NCI-H748 (cell line): ENCODE data around the gene ASAP2.
A peak's percentile ranks its signal among the peaks of the same experiment; 100 is the strongest.

Experiments
- DNase-seq: peaks from one replicate; lab custom pipeline; 2025; ENCODE audit not compliant: unreplicated experiment; lab: John Stamatoyannopoulos, UW

The ASAP2 gene

GRCh38 chr2:9205963-9206948 lies at the start of gene ASAP2:
Gene ASAP2 (plus strand): TSS chr2:9206812. CDS start chr2:9207105, 293 bp downstream.
- peak; percentile 85 for DNase-seq

GRCh38 chr2:9158786-9159779 lies 47.5 kb upstream of the ASAP2 start:
- no peak for DNase-seq

GRCh38 chr2:9160732-9161131 lies 45.9 kb upstream of the ASAP2 start:
- no peak for DNase-seq

- DNase-seq = no peak
These were observed 43.8 kb upstream of the ASAP2 start for GRCh38 chr2:9162841-9163240.

GRCh38 chr2:9163306-9164111 lies 43.1 kb upstream of the ASAP2 start:
- no peak for DNase-seq

GRCh38 chr2:9164112-9164608 lies 42.5 kb upstream of the ASAP2 start:
- DNase-seq = no peak

- no peak for DNase-seq
These were observed 41.0 kb upstream of the ASAP2 start for GRCh38 chr2:9165625-9166024.

GRCh38 chr2:9166579-9167377 lies 39.8 kb upstream of the ASAP2 start:
- no peak for DNase-seq

GRCh38 chr2:9167718-9168657 lies 38.6 kb upstream of the ASAP2 start:
- DNase-seq = peak; percentile 59

GRCh38 chr2:9168821-9169221 lies 37.8 kb upstream of the ASAP2 start:
- no peak for DNase-seq

GRCh38 chr2:9169349-9170107 lies 37.1 kb upstream of the ASAP2 start:
- DNase-seq = no peak

GRCh38 chr2:9170458-9171130 lies 36.0 kb upstream of the ASAP2 start:
- DNase-seq = peak; percentile 26

GRCh38 chr2:9174771-9175437 lies 31.7 kb upstream of the ASAP2 start:
- peak; percentile 59 for DNase-seq

- DNase-seq = peak; percentile 78
These were observed 28.3 kb upstream of the ASAP2 start for GRCh38 chr2:9178110-9178903.

GRCh38 chr2:9178904-9179571 lies 27.6 kb upstream of the ASAP2 start:
- DNase-seq = peak; percentile 97
